K562 (cell line): Measurements from ENCODE around the gene VEZF1. TPM values are rescaled to one million over a fixed set of nuclear protein-coding genes. Genes with fewer than 3 reads are reported as not detected.
A peak's percentile ranks its signal among the peaks of the same experiment; 100 is the strongest.

Experiments used
- ATF3 ChIP-seq, 2 experiments: fragments of 450-650 bp in 1 of 2; sonication (generic) in 1 of 2; formaldehyde crosslinking in 1 of 2; IDR thresholded peaks in 1 of 2; conservative IDR thresholded peaks in 1 of 2; 2 replicates each; pipeline versions ENCODE4 v1.6.1 to v1.8.1; 2016 to 2023; ENCODE audit warnings: mild to moderate bottlenecking in 2 of 2, moderate library complexity in 2 of 2, inconsistent platforms in 1 of 2, missing genetic modification reagents in 1 of 2
- CREM ChIP-seq: IDR thresholded peaks from 2 replicates; pipeline ENCODE4 v1.6.1; 2014; ENCODE audit warnings: antibody characterized with exemption, low read depth
- CSDE1 ChIP-seq, 2 experiments: fragments of 450-650 bp; IDR thresholded peaks; 2 replicates each; pipeline ENCODE4 v1.6.1; 2016; ENCODE audit warnings: mild to moderate bottlenecking in 1 of 2
- DACH1 ChIP-seq: fragments of 450-650 bp; IDR thresholded peaks from 2 replicates; pipeline ENCODE4 v1.6.1; 2018; ENCODE audit not compliant: partially characterized antibody
- FOXJ2 ChIP-seq: fragments of 200-800 bp; sonication (Bioruptor generic); IDR thresholded peaks from 2 replicates; pipeline ENCODE4 v1.6.1; 2016; ENCODE audit warnings: missing genetic modification characterization, missing compliant biosample characterization
- GTF2F1 ChIP-seq: IDR thresholded peaks from 2 replicates; pipeline ENCODE4 v1.6.1; 2011; ENCODE audit warnings: low read depth, low read length, improper control_type of control experiment
- HBP1 ChIP-seq: fragments of 450-650 bp; formaldehyde crosslinking; IDR thresholded peaks from 2 replicates; pipeline ENCODE4 v1.4.0; 2022; ENCODE audit warnings: missing genetic modification characterization
- HDAC1 ChIP-seq, 2 experiments: fragments of 450-650 bp; IDR thresholded peaks; 2 replicates each; pipeline ENCODE4 v1.6.1; 2016 to 2017; ENCODE audit warnings: inconsistent platforms in 1 of 2, mild to moderate bottlenecking in 1 of 2, moderate library complexity in 1 of 2
- HDAC2 ChIP-seq: fragments of 450-650 bp; IDR thresholded peaks from 2 replicates; pipeline ENCODE4 v1.6.1; 2016; ENCODE audit warnings: mild to moderate bottlenecking
- HDAC8 ChIP-seq: fragments of 450-650 bp; IDR thresholded peaks from 2 replicates; pipeline ENCODE4 v1.6.1; 2016; ENCODE audit warnings: mild to moderate bottlenecking, missing genetic modification characterization, moderate library complexity, missing compliant biosample characterization
- IFI16 ChIP-seq: fragments of 250-450 bp; sonication (Bioruptor Pico); IDR thresholded peaks from 2 replicates; pipeline ENCODE4 v2.1.2; 2022; ENCODE audit warnings: mild to moderate bottlenecking, inconsistent platforms
- MAZ ChIP-seq, 2 experiments: fragments of 450-650 bp in 1 of 2; sonication (generic) in 1 of 2; formaldehyde crosslinking; IDR thresholded peaks in 1 of 2; conservative IDR thresholded peaks in 1 of 2; 2 replicates each; pipeline versions ENCODE4 v1.4.0 to v1.5.0; 2020; ENCODE audit warnings: mild to moderate bottlenecking in 1 of 2, missing genetic modification reagents in 1 of 2
- MCM5 ChIP-seq: fragments of 450-650 bp; IDR thresholded peaks from 2 replicates; pipeline ENCODE4 v1.6.1; 2016; ENCODE audit warnings: low read depth
- PHTF2 ChIP-seq: fragments of 250-450 bp; sonication (Bioruptor Pico); IDR thresholded peaks from 2 replicates; pipeline ENCODE4 v1.5.0; 2021; ENCODE audit warnings: mild to moderate bottlenecking
- RB1 ChIP-seq: fragments of 450-650 bp; IDR thresholded peaks from 2 replicates; pipeline ENCODE4 v1.6.1; 2017; ENCODE audit warnings: low read depth, mild to moderate bottlenecking
- RHOXF2B ChIP-seq: fragments of 250-450 bp; sonication (Bioruptor Pico); conservative IDR thresholded peaks from 2 replicates; pipeline ENCODE4 v1.5.1; 2021
- USF2 ChIP-seq: sonication (generic); formaldehyde crosslinking; IDR thresholded peaks from 2 replicates; pipeline ENCODE4 v1.5.0; 2020; ENCODE audit warnings: missing genetic modification reagents
- ZBED1 ChIP-seq: IDR thresholded peaks from 2 replicates; pipeline ENCODE4 v1.6.1; 2014
- ZBTB8A ChIP-seq: fragments of 450-650 bp; IDR thresholded peaks from 2 replicates; pipeline ENCODE4 v1.6.1; 2018; ENCODE audit warnings: mild to moderate bottlenecking, moderate library complexity; ENCODE audit not compliant: partially characterized antibody
- ZC3H8 ChIP-seq: fragments of 450-650 bp; IDR thresholded peaks from 2 replicates; pipeline ENCODE4 v1.6.1; 2017
- ZNF436 ChIP-seq: fragments of 250-450, 450-650 bp; sonication (Bioruptor Pico); formaldehyde crosslinking; IDR thresholded peaks from 2 replicates; pipeline ENCODE4 v1.7.0; 2020; ENCODE audit warnings: mild to moderate bottlenecking
- ZNF444 ChIP-seq: fragments of 250-450 bp; sonication (Bioruptor Pico); IDR thresholded peaks from 2 replicates; pipeline ENCODE4 v1.4.0; 2020; ENCODE audit warnings: mild to moderate bottlenecking, moderate library complexity
- ZNF696 ChIP-seq: fragments of 250-450 bp; sonication (Bioruptor Pico); conservative IDR thresholded peaks from 2 replicates; pipeline ENCODE4 v1.4.0; 2020; ENCODE audit warnings: mild to moderate bottlenecking, moderate library complexity
- polyA plus RNA-seq, 8 experiments: library from polyadenylated mRNA; depleted of rRNA in 4 of 8; stranded (reverse) in 5 of 8; unstranded in 3 of 8; fragments of >200 nt; fragmentation: Nextera tagmentation in 2 of 8; fragmentation: Illumina TruSeq in 1 of 8; extraction: Ambion mirVana in 2 of 8; extraction: Trizol in 1 of 8; gene quantifications; 2 replicates each; pipeline versions ENCODE4 v1.2.1 to v1.2.3, GENCODE V29; 2011 to 2014; ENCODE audit warnings: inconsistent platforms in 1 of 8, missing spikeins in 1 of 8
- total RNA-seq, 7 experiments: library from RNA; depleted of rRNA in 6 of 7; stranded (reverse); fragments of >200 nt in 6 of 7; fragmentation: Illumina TruSeq in 2 of 7; extraction: Trizol in 2 of 7; gene quantifications; 2 replicates each; pipeline versions ENCODE4 v1.2.1 to v1.2.3, GENCODE V29; 2011 to 2021; ENCODE audit warnings: low replicate concordance in 1 of 7

The VEZF1 gene
- total and polyA plus RNA-seq, 9 of the 15 experiments (the other 6 are each of a cell fraction or from before 2014, with no cell fraction given) = 9.5 to 33.4 (median 22.1) TPM

- TF ChIP-seq CREM (peak; percentile 36; the same call in 1 of the 2 replicates), MCM5 (no peak), GTF2F1 (0 out of 2 replicates have a peak, but pooled peaks have one; percentile 62), HDAC2 (no peak), PHTF2 (CRISPR knock-in tag) (no peak), ZNF436 (no peak), RB1 (0 out of 2 replicates have a peak, but pooled peaks have one; percentile 27), ZNF444 (CRISPR knock-in tag) (no peak), FOXJ2 (tag) (no peak), ATF3 (IDR thresholded peaks at IDR 0.05) (no peak), ATF3 (CRISPR knock-in tag; conservative IDR thresholded peaks at IDR 0.05) (no peak), USF2 (CRISPR knock-in tag) (no peak), HDAC8 (tag) (0 out of 2 replicates have a peak, but pooled peaks have one; percentile 52), ZNF696 (CRISPR knock-in tag) (no peak), CSDE1 (IDR thresholded peaks at IDR 0.05) (no peak), ZC3H8 (no peak), HDAC1 (IDR thresholded peaks at IDR 0.05) (peak in 1 of 2 experiments; percentile 71; a peak in 2 of 4 replicates), IFI16 (CRISPR knock-in tag) (no peak), RHOXF2B (peak; percentile 91), MAZ (CRISPR knock-in tag; conservative IDR thresholded peaks at IDR 0.05 in 1 of 2, IDR thresholded peaks at IDR 0.05 in 1 of 2) (no peak; a peak in 1 of 4 replicates), HBP1 (0 out of 2 replicates have a peak, but pooled peaks have one; percentile 49), ZBTB8A (no peak), ZBED1 (no peak), DACH1 (no peak)
These were observed 522 bp upstream of the VEZF1 start (continued) for GRCh38 chr17:57988301-57989250.
